ENCODE results near the gene SLC38A8.

- no peak for TF ChIP-seq CTCF (IDR thresholded peaks at IDR 0.05; ENCODE audit: low read depth, low read length, poor library complexity, severe bottlenecking)
- no peak for TF ChIP-seq EZH2phosphoT487 (IDR thresholded peaks at IDR 0.05; ENCODE audit: borderline replicate concordance, low read length)
These were observed 48.9 kb upstream of the SLC38A8 start for GRCh38 chr16:84091460-84091859.

Data from DOHH2 (cell line).